DOHH2 (cell line): Measurements from ENCODE around the gene GLB1L2.

Source experiments
- H3F3A ChIP-seq: fragments of 200-600 bp; sonication (generic), shearing (Covaris generic); 2 replicates; pipeline ENCODE4 v1.6.0; 2016; ENCODE audit warnings: antibody characterized with exemption, mild to moderate bottlenecking; ENCODE audit not compliant: control insufficient read depth, insufficient read depth
- H3K27ac ChIP-seq: fragments of 200-600 bp; sonication (generic); 2 replicates; pipeline ENCODE4 v1.5.1; 2014; ENCODE audit warnings: low read depth, mild to moderate bottlenecking, low read length, moderate library complexity
- H3K27me3 ChIP-seq: fragments of 200-600 bp; sonication (generic); 2 replicates; pipeline ENCODE4 v1.6.1; 2014; ENCODE audit warnings: mild to moderate bottlenecking, low read length, mixed read lengths; ENCODE audit not compliant: control insufficient read depth
- H3K36me3 ChIP-seq: fragments of 200-600 bp; sonication (generic); 2 replicates; pipeline ENCODE4 v1.6.1; 2014; ENCODE audit warnings: mild to moderate bottlenecking, low read length, moderate library complexity, mixed read lengths; ENCODE audit not compliant: control insufficient read depth
- H3K4me1 ChIP-seq: fragments of 200-600 bp; sonication (generic); 2 replicates; pipeline ENCODE4 v1.6.1; 2014; ENCODE audit warnings: mild to moderate bottlenecking, low read length, mixed read lengths; ENCODE audit not compliant: control insufficient read depth
- H3K4me2 ChIP-seq: fragments of 200-600 bp; sonication (generic); 2 replicates; pipeline ENCODE4 v1.6.0; 2014; ENCODE audit warnings: mild to moderate bottlenecking, low read length, moderate library complexity
- H3K4me3 ChIP-seq: fragments of 200-600 bp; sonication (generic); 2 replicates; pipeline ENCODE4 v1.5.1; 2014; ENCODE audit warnings: mild to moderate bottlenecking, low read length, mixed read lengths
- H3K79me2 ChIP-seq: fragments of 200-600 bp; sonication (generic); 2 replicates; pipeline ENCODE4 v1.6.1; 2014; ENCODE audit warnings: mild to moderate bottlenecking, low read length, mixed read lengths; ENCODE audit not compliant: control insufficient read depth
- H3K9me2 ChIP-seq: fragments of 200-600 bp; sonication (generic); replicated peaks from 2 replicates; pipeline ENCODE4 v1.6.1; 2014; ENCODE audit warnings: mild to moderate bottlenecking, low read length, mixed read lengths; ENCODE audit not compliant: control insufficient read depth
- H3K9me3 ChIP-seq: fragments of 200-600 bp; sonication (generic); 2 replicates; pipeline ENCODE4 v1.6.1; 2014; ENCODE audit warnings: antibody characterized with exemption, low read length, mixed read lengths; ENCODE audit not compliant: control insufficient read depth, insufficient read depth
- H4K20me1 ChIP-seq: fragments of 200-600 bp; sonication (generic); 2 replicates; pipeline ENCODE4 v1.6.0; 2014; ENCODE audit warnings: low read depth, mild to moderate bottlenecking, antibody characterized with exemption, low read length, moderate library complexity; ENCODE audit not compliant: control insufficient read depth, insufficient read depth
- EZH2phosphoT487 ChIP-seq: fragments of 200-600 bp; sonication (generic); IDR thresholded peaks from 2 replicates; pipeline ENCODE4 v1.6.1; 2017; ENCODE audit warnings: borderline replicate concordance, mild to moderate bottlenecking, antibody characterized with exemption, low read length, moderate library complexity, mixed read lengths
- TF ChIP-seq, protein P1 (sequence below): fragments of 200-600 bp; sonication (generic); IDR thresholded peaks from one replicate; pipeline ENCODE4 v1.5.1; 2014; ENCODE audit warnings: antibody characterized with exemption, mild to moderate bottlenecking, low read depth, low read length; ENCODE audit not compliant: poor library complexity, severe bottlenecking

Gene GLB1L2

DNA sequence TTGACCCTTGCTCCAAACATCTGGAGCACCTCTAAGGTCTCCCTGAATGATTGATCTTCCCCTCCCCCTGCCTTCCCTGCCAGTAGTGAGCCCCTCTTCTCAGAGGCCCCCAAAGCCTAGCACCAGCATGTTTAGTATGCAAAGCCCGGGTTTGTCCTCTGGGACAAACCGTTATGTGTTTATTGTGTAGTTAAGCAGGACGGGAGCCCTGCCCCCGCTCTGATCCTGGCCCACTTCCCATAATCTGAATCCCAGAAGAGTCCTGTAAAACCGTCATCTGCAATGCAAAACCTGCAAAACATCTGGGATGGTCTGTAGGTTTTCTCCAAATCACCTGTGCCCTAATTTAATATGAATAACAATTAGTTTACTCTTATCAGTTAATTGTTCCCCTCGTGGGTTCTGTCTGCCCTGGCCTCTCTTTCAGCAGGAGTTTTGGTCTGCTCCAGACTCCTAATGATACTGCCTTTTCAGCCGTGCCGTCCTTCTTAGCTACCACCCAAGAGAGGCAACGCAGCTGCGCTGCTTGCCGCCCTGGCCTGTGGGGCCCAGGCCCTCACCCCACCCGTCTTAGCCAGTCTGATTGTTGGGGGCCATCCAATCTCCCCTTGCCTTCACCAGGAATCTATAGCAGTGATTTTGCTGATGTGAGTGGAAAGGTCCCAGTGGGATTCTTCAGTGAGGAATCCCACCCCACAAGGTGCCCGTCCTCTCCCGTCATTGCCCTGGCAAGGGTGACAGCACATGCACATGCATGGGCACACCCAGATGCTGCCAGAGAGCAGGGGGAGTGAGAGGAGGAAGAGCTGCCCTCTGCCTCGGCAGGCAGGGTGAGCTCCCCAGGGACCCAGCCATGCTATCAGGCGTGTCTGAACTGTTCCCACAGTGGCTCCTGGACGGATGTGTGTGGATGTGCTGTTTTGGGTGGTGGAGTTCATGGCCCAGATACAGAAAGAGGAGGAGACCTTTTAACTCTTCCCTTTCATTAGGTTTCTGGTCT is 83.3 kb downstream of the GLB1L2 start:
- H3K79me2 ChIP-seq: no peaks in the 10 kb centered on the region
- TF ChIP-seq EZH2phosphoT487: no peak
- TF ChIP-seq, protein P1, sequence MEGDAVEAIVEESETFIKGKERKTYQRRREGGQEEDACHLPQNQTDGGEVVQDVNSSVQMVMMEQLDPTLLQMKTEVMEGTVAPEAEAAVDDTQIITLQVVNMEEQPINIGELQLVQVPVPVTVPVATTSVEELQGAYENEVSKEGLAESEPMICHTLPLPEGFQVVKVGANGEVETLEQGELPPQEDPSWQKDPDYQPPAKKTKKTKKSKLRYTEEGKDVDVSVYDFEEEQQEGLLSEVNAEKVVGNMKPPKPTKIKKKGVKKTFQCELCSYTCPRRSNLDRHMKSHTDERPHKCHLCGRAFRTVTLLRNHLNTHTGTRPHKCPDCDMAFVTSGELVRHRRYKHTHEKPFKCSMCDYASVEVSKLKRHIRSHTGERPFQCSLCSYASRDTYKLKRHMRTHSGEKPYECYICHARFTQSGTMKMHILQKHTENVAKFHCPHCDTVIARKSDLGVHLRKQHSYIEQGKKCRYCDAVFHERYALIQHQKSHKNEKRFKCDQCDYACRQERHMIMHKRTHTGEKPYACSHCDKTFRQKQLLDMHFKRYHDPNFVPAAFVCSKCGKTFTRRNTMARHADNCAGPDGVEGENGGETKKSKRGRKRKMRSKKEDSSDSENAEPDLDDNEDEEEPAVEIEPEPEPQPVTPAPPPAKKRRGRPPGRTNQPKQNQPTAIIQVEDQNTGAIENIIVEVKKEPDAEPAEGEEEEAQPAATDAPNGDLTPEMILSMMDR: no peak
- no peak overlapping the region for H3K4me2 ChIP-seq
- H3K4me3 ChIP-seq: no peak overlapping the region
- H4K20me1 ChIP-seq: 0 out of 2 replicates have a peak, but pooled peaks cover 5% of the 10 kb centered on the region
- H3K36me3 ChIP-seq: no peaks in the 10 kb centered on the region
- H3K27ac ChIP-seq: no peak overlapping the region
- H3K9me2 ChIP-seq: no peaks in the 10 kb centered on the region
- H3K9me3 ChIP-seq: no peaks in the 10 kb centered on the region
- H3K27me3 ChIP-seq: peaks cover 36% of the 10 kb centered on the region
- H3F3A ChIP-seq: no peaks in the 10 kb centered on the region
- H3K4me1 ChIP-seq: peaks cover 5% of the 10 kb centered on the region

DNA sequence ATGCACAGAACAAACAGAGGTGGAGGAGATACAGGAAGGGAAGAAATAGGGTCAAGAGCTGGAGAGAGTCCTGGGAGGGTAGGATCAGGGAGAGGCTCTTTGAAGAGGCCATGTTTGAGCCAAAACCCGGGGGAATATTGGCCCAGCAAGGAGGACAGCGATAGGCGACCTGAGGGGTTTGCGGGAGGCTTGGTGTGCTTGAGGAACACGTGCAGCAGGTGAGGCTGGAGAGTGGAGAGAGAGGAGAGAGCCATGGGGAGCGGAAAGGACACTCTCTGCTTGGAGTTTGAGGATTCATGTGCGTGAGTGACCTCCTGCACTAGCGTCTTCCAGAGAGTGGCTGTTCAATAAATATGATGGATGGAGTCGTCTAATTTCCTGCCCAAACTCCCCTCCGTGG is 84.9 kb downstream of the GLB1L2 start:
- H3K4me3 ChIP-seq: no peak overlapping the region
- H3K4me1 ChIP-seq: peaks cover 5% of the 10 kb centered on the region
- no peaks in the 10 kb centered on the region for H3K79me2 ChIP-seq
- 0 out of 2 replicates have a peak, but pooled peaks cover 5% of the 10 kb centered on the region for H4K20me1 ChIP-seq
- TF ChIP-seq, protein P1: no peak
- no peak for TF ChIP-seq EZH2phosphoT487
- H3K36me3 ChIP-seq: no peaks in the 10 kb centered on the region
- no peaks in the 10 kb centered on the region for H3F3A ChIP-seq
- no peaks in the 10 kb centered on the region for H3K9me2 ChIP-seq
- no peak overlapping the region for H3K4me2 ChIP-seq
- H3K27me3 ChIP-seq: peaks cover 36% of the 10 kb centered on the region
- no peaks in the 10 kb centered on the region for H3K9me3 ChIP-seq
- H3K27ac ChIP-seq: no peak overlapping the region

- peaks cover 30% of the 10 kb centered on the region for H3K27me3 ChIP-seq
Observed at GRCh38 chr11:134417871-134418840, 86.4 kb downstream of the GLB1L2 start.

More at GRCh38 chr11:134417871-134418840, 86.4 kb downstream of the GLB1L2 start:
- Histone ChIP-seq H3K79me2 (no peaks in the 10 kb centered on the region), H3K36me3 (no peaks in the 10 kb centered on the region), H3K4me1 (peaks cover 5% of the 10 kb centered on the region), H3K9me3 (no peaks in the 10 kb centered on the region), H4K20me1 (0 out of 2 replicates have a peak, but pooled peaks cover 5% of the 10 kb centered on the region), H3F3A (no peaks in the 10 kb centered on the region), H3K4me2 (no peak overlapping the region), H3K4me3 (no peak overlapping the region), H3K27ac (no peak overlapping the region), H3K9me2 (no peaks in the 10 kb centered on the region)
- TF ChIP-seq EZH2phosphoT487: no peak
- TF ChIP-seq, protein P1: no peak
